Measurements from ENCODE around the gene SMO.

The SMO gene

DNA sequence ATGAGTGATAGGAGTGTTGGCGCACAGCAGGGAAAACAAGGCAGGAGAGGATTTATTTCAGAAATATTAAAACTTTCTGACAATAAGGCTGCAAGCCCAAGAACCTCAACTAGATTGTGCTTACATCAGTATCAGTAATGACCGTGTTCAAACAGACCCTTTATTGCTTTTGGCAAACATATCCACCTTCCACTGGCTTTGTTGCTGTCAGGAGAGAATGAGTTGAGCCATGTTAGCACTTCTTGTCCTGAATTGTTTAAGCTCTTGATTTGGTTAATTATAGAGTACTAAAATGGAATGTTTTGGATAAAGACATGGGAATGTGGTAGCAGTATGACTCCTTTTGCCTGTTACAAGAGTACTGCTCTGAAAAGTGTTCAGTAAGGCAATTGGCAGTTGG is 40.2 kb downstream of the SMO start:
- H3K9me3 ChIP-seq (ENCODE audit: insufficient read depth, low read length) = no peaks in the 10 kb centered on the region
- TF ChIP-seq EZH2phosphoT487 (conservative IDR thresholded peaks at IDR 0.05; ENCODE audit: low read length) = no peak
- TF ChIP-seq, protein P1, sequence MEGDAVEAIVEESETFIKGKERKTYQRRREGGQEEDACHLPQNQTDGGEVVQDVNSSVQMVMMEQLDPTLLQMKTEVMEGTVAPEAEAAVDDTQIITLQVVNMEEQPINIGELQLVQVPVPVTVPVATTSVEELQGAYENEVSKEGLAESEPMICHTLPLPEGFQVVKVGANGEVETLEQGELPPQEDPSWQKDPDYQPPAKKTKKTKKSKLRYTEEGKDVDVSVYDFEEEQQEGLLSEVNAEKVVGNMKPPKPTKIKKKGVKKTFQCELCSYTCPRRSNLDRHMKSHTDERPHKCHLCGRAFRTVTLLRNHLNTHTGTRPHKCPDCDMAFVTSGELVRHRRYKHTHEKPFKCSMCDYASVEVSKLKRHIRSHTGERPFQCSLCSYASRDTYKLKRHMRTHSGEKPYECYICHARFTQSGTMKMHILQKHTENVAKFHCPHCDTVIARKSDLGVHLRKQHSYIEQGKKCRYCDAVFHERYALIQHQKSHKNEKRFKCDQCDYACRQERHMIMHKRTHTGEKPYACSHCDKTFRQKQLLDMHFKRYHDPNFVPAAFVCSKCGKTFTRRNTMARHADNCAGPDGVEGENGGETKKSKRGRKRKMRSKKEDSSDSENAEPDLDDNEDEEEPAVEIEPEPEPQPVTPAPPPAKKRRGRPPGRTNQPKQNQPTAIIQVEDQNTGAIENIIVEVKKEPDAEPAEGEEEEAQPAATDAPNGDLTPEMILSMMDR (IDR thresholded peaks at IDR 0.05; ENCODE audit: insufficient read depth, low read length, poor library complexity, severe bottlenecking) = no peak
- no peaks in the 10 kb centered on the region for H3K27me3 ChIP-seq (ENCODE audit: low read length)
- H3K9me2 ChIP-seq (replicated peaks; ENCODE audit: insufficient read depth, low read length) = no peaks in the 10 kb centered on the region
- H3K4me3 ChIP-seq (ENCODE audit: insufficient read depth, low read length, poor library complexity, severe bottlenecking) = no peak overlapping the region
- no peak overlapping the region for H3K9ac ChIP-seq (ENCODE audit: low read length)
- peaks cover 6% of the 10 kb centered on the region for H3F3A ChIP-seq (ENCODE audit: insufficient read depth)
- no peaks in the 10 kb centered on the region for H4K20me1 ChIP-seq (ENCODE audit: low read depth, low read length)
- H3K27ac ChIP-seq (ENCODE audit: low read depth, low read length) = no peak overlapping the region
- H3K4me2 ChIP-seq (ENCODE audit: low read depth, low read length, poor library complexity, severe bottlenecking) = no peak overlapping the region
- H2AFZ ChIP-seq (ENCODE audit: low read depth, low read length, severe bottlenecking) = no peak overlapping the region
- no peaks in the 10 kb centered on the region for H3K36me3 ChIP-seq (ENCODE audit: low read length)
- no peaks in the 10 kb centered on the region for H3K79me2 ChIP-seq (ENCODE audit: insufficient read depth, low read length)

DNA sequence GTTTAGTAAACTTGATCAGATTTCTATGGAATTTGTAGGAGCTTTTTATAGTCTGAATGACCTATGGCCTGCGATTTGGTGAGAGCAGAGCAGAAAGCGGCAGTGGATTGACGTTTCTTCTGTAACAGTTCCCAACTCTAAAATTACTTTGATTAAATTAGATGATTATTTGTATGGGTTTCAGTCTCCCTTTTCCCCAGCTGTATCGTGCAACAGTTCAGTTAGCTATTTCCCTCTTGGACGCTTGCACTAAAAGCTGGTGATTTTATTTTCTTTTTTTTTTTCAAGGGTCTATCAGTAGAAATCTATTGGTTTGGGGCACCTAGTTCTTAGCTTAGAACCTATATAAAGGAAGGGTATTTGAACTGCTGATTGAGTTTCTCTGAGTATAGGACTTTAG is 43.2 kb downstream of the SMO start:
- no peaks in the 10 kb centered on the region for H3K36me3 ChIP-seq (ENCODE audit: low read length)
- H3K4me2 ChIP-seq (ENCODE audit: low read depth, low read length, poor library complexity, severe bottlenecking) = no peak overlapping the region
- H2AFZ ChIP-seq (ENCODE audit: low read depth, low read length, severe bottlenecking) = no peak overlapping the region
- H3K9ac ChIP-seq (ENCODE audit: low read length) = no peak overlapping the region
- no peaks in the 10 kb centered on the region for H3F3A ChIP-seq (ENCODE audit: insufficient read depth)
- H3K4me3 ChIP-seq (ENCODE audit: insufficient read depth, low read length, poor library complexity, severe bottlenecking) = no peak overlapping the region
- TF ChIP-seq, protein P1 (IDR thresholded peaks at IDR 0.05; ENCODE audit: insufficient read depth, low read length, poor library complexity, severe bottlenecking) = no peak
- no peak for TF ChIP-seq EZH2phosphoT487 (conservative IDR thresholded peaks at IDR 0.05; ENCODE audit: low read length)
- no peaks in the 10 kb centered on the region for H3K9me3 ChIP-seq (ENCODE audit: insufficient read depth, low read length)
- H4K20me1 ChIP-seq (ENCODE audit: low read depth, low read length) = no peaks in the 10 kb centered on the region
- no peaks in the 10 kb centered on the region for H3K27me3 ChIP-seq (ENCODE audit: low read length)
- H3K9me2 ChIP-seq (replicated peaks; ENCODE audit: insufficient read depth, low read length) = no peaks in the 10 kb centered on the region
- H3K27ac ChIP-seq (ENCODE audit: low read depth, low read length) = no peak overlapping the region
- no peaks in the 10 kb centered on the region for H3K79me2 ChIP-seq (ENCODE audit: insufficient read depth, low read length)

DNA sequence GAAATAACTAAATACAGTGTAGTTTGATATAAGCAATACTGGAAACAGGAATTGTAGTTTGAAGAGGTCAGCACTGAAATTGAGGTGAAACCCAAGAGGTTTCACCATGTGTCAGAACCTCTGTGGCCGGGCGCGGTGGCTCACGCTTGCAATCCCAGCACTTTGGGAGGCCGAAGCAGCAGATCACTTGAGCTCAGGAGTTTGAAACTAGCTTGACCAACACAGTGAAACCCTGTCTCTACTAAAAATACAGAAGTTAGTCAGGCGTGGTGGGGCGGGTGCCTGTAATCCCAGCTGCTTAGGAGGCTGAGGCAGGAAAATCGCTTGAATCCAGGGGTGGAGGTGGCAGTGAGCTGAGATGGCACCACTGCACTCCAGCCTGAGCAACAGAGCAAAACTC is 50.1 kb downstream of the SMO start:
- Histone ChIP-seq H3K4me3 (ENCODE audit: insufficient read depth, low read length, poor library complexity, severe bottlenecking) (no peak overlapping the region), H3K79me2 (ENCODE audit: insufficient read depth, low read length) (no peaks in the 10 kb centered on the region), H3K4me2 (ENCODE audit: low read depth, low read length, poor library complexity, severe bottlenecking) (no peak overlapping the region), H3K36me3 (ENCODE audit: low read length) (no peaks in the 10 kb centered on the region), H3K9me2 (replicated peaks; ENCODE audit: insufficient read depth, low read length) (no peaks in the 10 kb centered on the region), H3F3A (ENCODE audit: insufficient read depth) (no peaks in the 10 kb centered on the region), H3K9me3 (ENCODE audit: insufficient read depth, low read length) (no peaks in the 10 kb centered on the region), H4K20me1 (ENCODE audit: low read depth, low read length) (no peaks in the 10 kb centered on the region), H3K9ac (ENCODE audit: low read length) (no peak overlapping the region), H3K27ac (ENCODE audit: low read depth, low read length) (no peak overlapping the region), H2AFZ (ENCODE audit: low read depth, low read length, severe bottlenecking) (no peak overlapping the region), H3K27me3 (ENCODE audit: low read length) (no peaks in the 10 kb centered on the region)
- TF ChIP-seq EZH2phosphoT487 (conservative IDR thresholded peaks at IDR 0.05; ENCODE audit: low read length) = no peak
- TF ChIP-seq, protein P1 (IDR thresholded peaks at IDR 0.05; ENCODE audit: insufficient read depth, low read length, poor library complexity, severe bottlenecking) = no peak

Measured in SU-DHL-6 (cell line).